Glutamatergic neuron (in vitro differentiated cells): Measurements from ENCODE around the gene ZSCAN31. TPM values are rescaled to one million over a fixed set of nuclear protein-coding genes. Genes with fewer than 3 reads are reported as not detected.

Experiments
- DNase-seq: peaks from one replicate; pipeline ENCODE4 v3.0.0; 2022
- H3K27ac Mint-ChIP-seq: one replicate; pipeline ENCODE4 v1.8.0; 2020; ENCODE audit warnings: mild to moderate bottlenecking, mixed read lengths, inconsistent platforms; ENCODE audit not compliant: unreplicated experiment
- H3K27me3 Mint-ChIP-seq: one replicate; pipeline ENCODE4 v1.8.0; 2020; ENCODE audit warnings: mild to moderate bottlenecking, moderate library complexity, mixed read lengths, inconsistent platforms; ENCODE audit not compliant: unreplicated experiment
- H3K36me3 Mint-ChIP-seq: one replicate; pipeline ENCODE4 v1.8.0; 2020; ENCODE audit warnings: mild to moderate bottlenecking, mixed read lengths, inconsistent platforms; ENCODE audit not compliant: unreplicated experiment
- H3K4me1 Mint-ChIP-seq: one replicate; pipeline ENCODE4 v1.8.0; 2020; ENCODE audit warnings: mild to moderate bottlenecking, low read depth, mixed read lengths, inconsistent platforms; ENCODE audit not compliant: unreplicated experiment
- H3K4me3 Mint-ChIP-seq: one replicate; pipeline ENCODE4 v1.8.0; 2020; ENCODE audit warnings: mild to moderate bottlenecking, mixed read lengths, inconsistent platforms; ENCODE audit not compliant: unreplicated experiment
- H3K9me3 Mint-ChIP-seq: one replicate; pipeline ENCODE4 v1.8.0; 2020; ENCODE audit warnings: mild to moderate bottlenecking, moderate library complexity, mixed read lengths, inconsistent platforms; ENCODE audit not compliant: unreplicated experiment
- CTCF ChIP-seq: fragments of 200-600 bp; sonication (generic); IDR thresholded peaks from one replicate; pipeline ENCODE4 v1.5.0; 2021; ENCODE audit not compliant: partially characterized antibody, unreplicated experiment
- total RNA-seq: library from RNA; stranded (reverse); fragmentation: NEBNext Ultra II Directional; extraction: Animal tissue kit (Norgen Biotek cat#: 25700); gene quantifications from one replicate; pipeline ENCODE4 v1.2.1, GENCODE V29; 2021; ENCODE audit not compliant: unreplicated experiment

The ZSCAN31 gene
- total RNA-seq, 1 donor from 2014 or later: 6.9 TPM

DNA sequence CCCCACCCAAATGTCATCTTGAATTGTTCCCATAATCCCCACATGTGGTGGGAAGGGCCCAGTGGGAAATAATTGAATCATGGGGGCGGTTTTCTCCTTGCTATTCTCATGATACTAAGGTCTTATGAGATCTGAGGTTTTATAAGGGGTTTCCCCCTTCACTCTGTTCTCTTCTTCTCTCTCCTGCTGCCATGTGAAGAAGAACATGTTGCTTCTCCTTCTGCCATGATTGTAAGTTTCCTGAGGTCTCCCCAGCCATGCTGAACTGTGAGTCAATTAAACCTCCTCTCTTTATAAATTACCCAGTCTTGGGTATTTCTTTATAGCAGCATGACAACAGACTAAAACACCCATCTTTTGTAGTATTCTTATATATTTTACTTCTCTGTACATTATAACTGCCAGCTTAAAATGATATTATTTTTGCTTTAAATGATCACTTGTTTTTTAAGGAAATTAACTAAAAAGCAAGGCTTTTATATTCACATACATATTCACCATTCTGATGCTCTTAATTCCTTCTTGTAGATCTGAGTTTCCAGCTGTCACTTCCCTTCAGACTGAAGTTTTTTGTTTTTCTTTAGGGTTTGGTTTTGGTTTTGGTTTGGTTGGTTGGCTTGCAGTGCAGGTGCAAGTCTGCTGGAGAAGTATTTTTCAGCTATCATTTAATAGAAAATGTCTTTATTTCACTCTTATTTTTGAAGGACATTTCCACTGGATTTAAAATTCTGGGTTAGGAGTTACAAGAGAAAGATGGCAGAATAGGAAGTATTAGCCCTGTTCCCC is 4.6 kb upstream of the ZSCAN31 start:
- Mint-ChIP-seq H3K27ac (no peak overlapping the region), H3K9me3 (no peaks in the 10 kb centered on the region), H3K27me3 (no peaks in the 10 kb centered on the region), H3K4me3 (no peak overlapping the region), H3K4me1 (no peaks in the 10 kb centered on the region), H3K36me3 (no peaks in the 10 kb centered on the region)
- no peak for TF ChIP-seq CTCF
- no peak for DNase-seq

DNA sequence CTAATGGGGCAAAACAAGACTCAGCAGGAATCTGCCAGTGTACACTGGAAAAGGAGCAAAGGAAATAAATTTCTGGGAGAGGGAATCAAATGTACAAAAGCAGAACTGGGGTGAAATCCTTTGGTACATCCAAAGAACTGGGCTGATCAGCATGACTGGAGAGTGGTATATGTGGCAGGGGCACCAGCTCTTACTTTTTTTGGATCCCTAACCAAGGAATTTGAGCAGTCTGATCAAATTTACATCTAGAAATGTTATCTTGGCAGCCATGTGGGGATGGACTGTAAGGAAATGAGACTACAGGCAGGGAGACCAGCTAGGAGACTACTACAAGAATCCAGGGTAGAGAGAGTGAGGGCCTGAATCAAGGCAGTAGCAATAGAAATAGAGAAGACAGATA is 1.2 kb upstream of the ZSCAN31 start:
- H3K27ac Mint-ChIP-seq: no peak overlapping the region
- peaks cover 2% of the 10 kb centered on the region for H3K9me3 Mint-ChIP-seq
- H3K36me3 Mint-ChIP-seq: no peaks in the 10 kb centered on the region
- no peak overlapping the region for H3K4me3 Mint-ChIP-seq
- H3K4me1 Mint-ChIP-seq: peaks cover 12% of the 10 kb centered on the region
- no peak for DNase-seq
- no peaks in the 10 kb centered on the region for H3K27me3 Mint-ChIP-seq
- TF ChIP-seq CTCF: no peak

DNA sequence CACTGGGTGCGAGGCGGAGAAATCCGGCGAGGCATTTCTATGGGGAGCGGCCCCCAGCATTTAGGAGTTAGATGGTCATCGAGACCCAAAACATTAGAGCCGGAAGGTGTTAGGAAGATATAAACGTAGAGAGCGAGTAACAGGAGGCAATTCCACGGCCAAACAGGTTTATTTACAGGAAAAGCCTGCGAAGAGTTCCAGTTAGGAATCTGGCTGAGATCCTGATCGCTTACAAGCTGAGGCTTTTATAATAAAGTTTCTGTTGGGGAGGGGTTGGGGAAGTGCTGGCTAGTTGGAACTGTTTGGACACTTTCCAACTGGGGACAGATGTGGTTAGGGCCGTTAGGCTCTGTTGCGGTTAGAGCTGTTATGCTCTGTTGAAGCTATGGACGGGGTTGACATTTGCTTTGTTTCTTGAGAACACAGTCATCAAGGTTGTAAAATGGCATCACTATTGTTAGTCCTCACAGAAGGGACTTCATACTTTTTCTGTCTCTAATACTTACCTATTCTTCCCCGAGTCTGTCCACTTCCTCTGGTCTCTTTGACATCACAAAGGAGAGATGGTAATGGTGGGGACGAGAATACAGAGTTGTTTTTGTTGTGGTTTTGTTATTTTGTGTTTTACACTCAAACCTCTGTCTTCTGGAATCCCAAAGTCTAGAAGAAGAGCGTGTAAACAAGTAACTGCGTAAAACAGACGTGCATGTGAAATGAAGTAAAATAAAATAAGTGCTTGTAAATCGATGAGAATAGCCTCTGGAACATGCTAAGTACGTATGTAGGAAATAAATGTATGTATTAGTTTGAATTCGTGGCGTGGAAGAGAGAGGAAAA is 554 bp upstream of the ZSCAN31 start:
- DNase-seq: no peak
- peaks cover 12% of the 10 kb centered on the region for H3K4me1 Mint-ChIP-seq
- H3K27ac Mint-ChIP-seq: no peak overlapping the region
- H3K9me3 Mint-ChIP-seq: peaks cover 2% of the 10 kb centered on the region
- H3K4me3 Mint-ChIP-seq: no peak overlapping the region
- H3K27me3 Mint-ChIP-seq: no peaks in the 10 kb centered on the region
- no peaks in the 10 kb centered on the region for H3K36me3 Mint-ChIP-seq
- TF ChIP-seq CTCF: no peak

GRCh38 chr6:28335040-28335563 is 846 bp downstream of the ZSCAN31 start:
- peaks cover 12% of the 10 kb centered on the region for H3K4me1 Mint-ChIP-seq
- no peak overlapping the region for H3K27ac Mint-ChIP-seq
- H3K27me3 Mint-ChIP-seq: no peaks in the 10 kb centered on the region
- H3K36me3 Mint-ChIP-seq: no peaks in the 10 kb centered on the region
- peaks cover 2% of the 10 kb centered on the region for H3K9me3 Mint-ChIP-seq
- DNase-seq: peak; percentile 22
- no peak overlapping the region for H3K4me3 Mint-ChIP-seq
- TF ChIP-seq CTCF: no peak
